GM19193 (cell line): ENCODE data around the gene CCDC69.

Experiments used
- POLR2A ChIP-seq: IDR thresholded peaks from 4 replicates; pipeline ENCODE4 v1.6.1; 2011; ENCODE audit not compliant: insufficient read depth, insufficient read length; ENCODE audit errors: extremely low read depth

Gene CCDC69

DNA sequence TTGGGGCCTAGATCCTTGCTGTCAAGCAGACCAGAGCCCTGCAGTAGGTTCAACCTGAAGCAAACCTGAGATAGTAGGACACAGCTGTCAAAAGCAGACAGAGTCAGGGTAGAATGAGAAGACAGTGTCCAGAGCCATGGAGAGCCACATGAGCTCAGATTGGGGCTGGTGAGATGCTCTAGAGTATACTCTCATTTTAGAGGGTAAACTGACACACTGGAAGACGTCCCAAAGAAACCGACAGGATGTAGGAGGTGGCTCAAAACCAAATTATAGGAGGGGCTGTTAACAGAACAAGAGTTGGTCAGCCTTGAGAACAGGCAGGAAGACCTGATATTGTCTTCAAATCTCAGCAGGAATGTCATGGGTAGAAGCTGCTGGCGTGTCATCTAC, 11.5 kb downstream of the CCDC69 start:
- no peak for TF ChIP-seq POLR2A

GRCh38 chr5:151208481-151208914, 15.4 kb downstream of the CCDC69 start:
- TF ChIP-seq POLR2A, result no peak

GRCh38 chr5:151205411-151205810, 18.5 kb downstream of the CCDC69 start:
- TF ChIP-seq POLR2A, result no peak

- TF ChIP-seq POLR2A, result no peak
Observed at GRCh38 chr5:151204051-151204450, 19.8 kb downstream of the CCDC69 start.

DNA sequence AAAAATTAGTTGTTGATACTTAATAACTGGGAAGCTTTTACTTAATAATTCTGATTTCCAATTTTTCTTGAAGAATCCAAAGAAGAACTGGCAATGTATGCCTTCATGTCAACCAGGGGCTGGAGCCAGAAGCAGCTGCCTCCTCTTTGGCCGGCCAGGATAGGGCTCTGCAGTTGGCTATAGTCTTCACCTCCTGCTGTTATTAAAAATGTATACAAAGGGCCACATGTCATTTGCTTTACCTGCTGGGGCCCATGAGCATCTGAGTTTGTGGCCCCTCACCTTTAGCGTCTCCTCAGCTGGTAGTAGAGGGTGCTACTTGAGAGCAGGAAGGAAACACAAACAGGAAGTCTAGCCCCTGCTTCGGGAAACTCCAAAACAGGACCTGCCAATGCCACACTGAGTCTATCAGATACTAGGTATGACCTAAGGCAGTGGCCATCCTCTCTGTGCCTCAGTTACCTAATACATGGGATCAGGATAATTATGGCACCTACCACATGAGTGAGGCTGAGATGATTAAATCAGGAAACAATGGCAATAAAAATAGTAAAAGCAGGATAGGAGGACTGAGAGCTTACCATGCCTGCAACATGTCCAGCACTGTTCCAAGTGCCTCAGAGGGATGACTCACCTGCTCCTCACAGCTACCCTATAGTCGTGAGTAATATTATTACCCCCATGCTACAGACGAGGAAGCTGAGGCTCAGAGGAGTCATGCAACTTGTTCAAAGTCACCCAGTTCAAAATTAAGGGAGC, 21.3 kb downstream of the CCDC69 start:
- no peak for TF ChIP-seq POLR2A

DNA sequence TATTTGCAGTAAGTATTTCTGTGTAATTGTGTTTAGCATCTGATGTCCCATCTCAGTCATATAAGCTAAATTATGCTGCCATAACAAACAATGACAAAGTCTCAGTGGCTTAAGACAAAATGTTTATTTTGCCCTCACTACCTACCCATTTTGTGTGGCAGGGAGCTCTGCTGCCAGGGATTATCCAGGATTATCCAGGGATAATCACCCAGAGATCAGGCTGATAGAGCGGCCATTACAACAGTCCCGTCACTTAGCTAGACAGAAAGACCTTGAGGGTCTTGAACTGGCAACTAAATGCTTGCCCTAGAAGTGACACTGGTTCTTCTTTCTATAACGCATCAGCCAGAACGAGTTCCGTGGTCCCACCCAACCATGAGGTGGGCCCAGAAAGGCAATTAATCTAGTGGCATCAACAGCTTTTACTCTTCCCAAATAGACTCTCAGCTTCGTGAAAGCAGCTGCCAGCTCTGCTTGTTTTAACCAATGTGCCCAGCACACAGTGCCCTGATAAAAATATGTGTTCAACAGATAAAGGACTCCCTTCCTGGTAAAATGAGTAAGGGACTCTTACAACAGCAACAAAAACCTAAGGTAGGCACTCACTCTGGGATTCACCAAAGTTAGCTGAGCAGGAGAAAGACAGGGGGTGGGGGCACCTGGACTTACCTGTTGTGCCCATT, 22.8 kb downstream of the CCDC69 start:
- no peak for TF ChIP-seq POLR2A

GRCh38 chr5:151199581-151200185, 24.2 kb downstream of the CCDC69 start:
- no peak for TF ChIP-seq POLR2A

GRCh38 chr5:151198861-151199260, 25.0 kb downstream of the CCDC69 start:
- no peak for TF ChIP-seq POLR2A

- no peak for TF ChIP-seq POLR2A
Observed at GRCh38 chr5:151196556-151197290, 27.2 kb downstream of the CCDC69 start.

GRCh38 chr5:151195622-151196021, 28.3 kb downstream of the CCDC69 start:
- TF ChIP-seq POLR2A, result no peak

GRCh38 chr5:151192626-151193025, 31.3 kb downstream of the CCDC69 start:
- no peak for TF ChIP-seq POLR2A

GRCh38 chr5:151191661-151192060, 32.2 kb downstream of the CCDC69 start:
- TF ChIP-seq POLR2A, result no peak

DNA sequence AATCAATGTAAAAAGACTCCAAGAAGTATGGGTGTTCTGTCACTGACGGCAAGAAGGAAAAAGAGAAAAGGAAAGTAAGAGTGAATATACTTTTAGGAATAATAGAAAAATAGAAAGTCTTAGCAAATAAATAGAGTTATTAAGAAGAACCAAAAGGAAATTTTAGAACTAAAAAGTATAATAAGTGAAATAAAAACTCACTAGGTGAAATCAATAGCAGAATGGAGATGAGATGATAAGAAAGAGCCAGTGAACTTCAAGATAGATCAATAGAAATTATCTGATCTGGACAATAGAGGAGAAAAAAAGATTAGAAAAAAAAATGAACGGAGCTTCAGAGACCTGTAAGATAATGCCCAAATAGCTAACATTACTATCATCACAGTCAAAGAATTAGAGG, 34.7 kb downstream of the CCDC69 start:
- no peak for TF ChIP-seq POLR2A

DNA sequence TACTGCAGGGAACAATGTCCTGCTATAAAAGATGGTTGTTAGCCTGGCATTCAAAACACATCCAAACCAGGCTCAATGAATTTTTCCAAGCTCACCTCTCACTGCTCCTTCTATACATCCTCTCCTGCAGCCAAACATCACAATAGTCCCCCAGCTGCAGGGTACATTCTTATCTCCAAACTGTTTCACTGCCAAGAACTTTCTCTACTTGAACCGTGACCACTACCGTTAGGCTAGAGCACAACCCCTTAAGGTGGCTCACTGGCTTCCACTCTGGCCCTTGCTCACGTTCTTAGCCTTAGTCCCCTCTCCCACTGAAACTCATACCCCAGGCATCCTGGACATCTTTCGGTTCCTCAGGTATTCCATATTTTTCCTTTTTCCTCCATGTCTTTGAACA, 37.4 kb downstream of the CCDC69 start:
- TF ChIP-seq POLR2A, result no peak

GRCh38 chr5:151186052-151186451, 37.8 kb downstream of the CCDC69 start:
- TF ChIP-seq POLR2A, result no peak
